HG03025 (cell line): ENCODE results near the gene STOM.
"Not testable (repeated sequence)": the region's sequence is repeated elsewhere in the genome, so short reads cannot be mapped to it uniquely, and the experiment has no call there.

Source experiments
- ATAC-seq: cut with Tn5 transposase; IDR thresholded peaks from one replicate; pipeline ENCODE4 v1.9.1; 2021; ENCODE audit warnings: mild to moderate bottlenecking, moderate library complexity; ENCODE audit not compliant: unreplicated experiment, low FRiP score

Gene STOM

DNA sequence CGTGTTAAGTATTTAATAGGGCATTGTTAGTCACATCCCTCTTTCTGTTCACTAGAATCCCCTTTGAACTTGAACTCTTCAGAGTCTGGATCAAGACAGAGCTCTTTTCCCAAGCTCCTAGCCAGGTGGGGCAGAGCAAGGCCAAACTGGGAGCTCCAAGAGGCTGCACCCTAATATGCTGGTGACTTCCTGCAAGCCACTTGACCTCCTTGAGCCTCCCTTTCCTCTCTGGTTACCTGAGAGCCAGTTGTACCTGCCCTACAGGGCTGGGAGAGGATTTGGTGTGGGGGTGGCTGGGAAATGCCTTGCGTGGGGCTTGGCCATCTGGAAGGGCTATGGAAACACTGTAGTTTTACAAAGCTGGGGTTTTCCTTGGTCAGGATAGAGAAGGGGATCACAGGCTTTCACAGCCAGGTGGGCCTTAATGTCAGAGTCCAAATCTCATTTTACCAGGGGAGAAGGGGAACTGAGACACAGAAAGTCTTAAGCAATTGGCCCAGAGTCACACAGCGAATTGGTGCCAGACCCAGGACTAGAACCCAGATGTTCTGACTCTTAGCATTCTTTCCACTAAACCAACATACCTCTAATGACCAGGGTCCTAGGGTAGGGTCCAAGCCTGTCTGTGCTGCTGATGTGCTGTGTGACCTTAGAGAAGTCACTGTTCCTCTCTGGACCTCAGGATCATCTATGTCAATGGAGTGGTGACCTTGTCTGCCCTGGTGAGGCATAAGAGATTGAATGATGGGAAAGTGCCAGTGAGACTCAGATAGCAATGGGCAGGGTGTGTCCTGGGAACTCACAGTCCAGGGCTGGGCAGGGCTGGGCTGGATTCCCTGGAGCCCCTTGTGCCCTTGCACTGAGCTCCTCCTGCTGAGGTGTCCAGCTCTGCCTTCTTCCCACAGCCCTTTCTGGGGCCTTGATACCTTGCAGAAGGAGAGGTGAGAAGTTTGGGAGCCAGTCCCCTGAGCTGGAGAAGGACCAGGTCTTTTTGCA lies 66.3 kb downstream of the STOM start:
- no peak for ATAC-seq

DNA sequence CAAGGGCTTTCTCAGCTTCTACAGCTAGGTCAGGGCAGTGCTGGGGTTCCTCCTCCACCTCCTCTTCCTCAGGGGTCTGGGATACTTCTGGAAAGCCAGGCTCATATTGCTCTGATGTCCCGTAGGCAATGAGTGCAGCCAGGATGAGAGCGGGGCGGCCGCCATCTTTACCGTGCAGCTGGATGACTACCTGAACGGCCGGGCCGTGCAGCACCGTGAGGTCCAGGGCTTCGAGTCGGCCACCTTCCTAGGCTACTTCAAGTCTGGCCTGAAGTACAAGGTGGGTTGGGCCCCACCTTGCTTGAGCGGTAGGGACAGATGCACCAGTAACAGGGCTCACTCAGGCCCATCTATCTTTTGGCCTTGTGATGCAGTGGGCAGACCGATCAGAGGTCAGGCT lies 67.3 kb downstream of the STOM start:
- no peak for ATAC-seq

DNA sequence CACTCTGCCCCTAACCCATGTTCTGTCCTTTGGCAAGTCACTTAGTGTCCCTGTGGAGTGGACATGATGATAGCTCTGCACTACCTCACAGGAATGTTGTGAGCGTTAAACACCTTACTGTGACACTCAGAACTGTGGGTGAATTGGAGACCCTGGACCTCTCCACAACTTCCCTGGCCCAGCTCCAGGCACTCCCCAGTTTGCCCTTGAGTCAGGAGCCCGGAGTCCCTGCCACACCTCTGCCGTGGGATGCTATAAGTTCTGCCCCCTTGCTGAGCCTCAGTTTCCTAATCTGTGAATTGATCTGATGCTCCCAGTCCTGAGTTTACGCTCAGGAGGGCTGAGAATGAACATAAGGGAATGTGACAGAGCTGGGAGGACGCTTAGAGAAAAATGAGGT lies 67.7 kb downstream of the STOM start:
- ATAC-seq: no peak

DNA sequence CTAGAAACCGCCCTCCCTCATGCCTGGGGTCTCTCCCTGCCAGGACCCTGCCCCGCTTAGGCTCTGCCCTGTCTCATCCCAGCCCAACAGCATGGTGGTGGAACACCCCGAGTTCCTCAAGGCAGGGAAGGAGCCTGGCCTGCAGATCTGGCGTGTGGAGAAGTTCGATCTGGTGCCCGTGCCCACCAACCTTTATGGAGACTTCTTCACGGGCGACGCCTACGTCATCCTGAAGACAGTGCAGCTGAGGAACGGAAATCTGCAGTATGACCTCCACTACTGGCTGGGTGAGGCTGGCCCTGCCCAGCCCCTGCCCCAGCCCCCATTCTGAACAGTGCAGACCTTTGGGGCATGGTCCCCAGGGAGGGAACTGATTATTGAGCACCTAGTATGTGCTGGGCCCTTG lies 68.2 kb downstream of the STOM start:
- ATAC-seq: no peak

DNA sequence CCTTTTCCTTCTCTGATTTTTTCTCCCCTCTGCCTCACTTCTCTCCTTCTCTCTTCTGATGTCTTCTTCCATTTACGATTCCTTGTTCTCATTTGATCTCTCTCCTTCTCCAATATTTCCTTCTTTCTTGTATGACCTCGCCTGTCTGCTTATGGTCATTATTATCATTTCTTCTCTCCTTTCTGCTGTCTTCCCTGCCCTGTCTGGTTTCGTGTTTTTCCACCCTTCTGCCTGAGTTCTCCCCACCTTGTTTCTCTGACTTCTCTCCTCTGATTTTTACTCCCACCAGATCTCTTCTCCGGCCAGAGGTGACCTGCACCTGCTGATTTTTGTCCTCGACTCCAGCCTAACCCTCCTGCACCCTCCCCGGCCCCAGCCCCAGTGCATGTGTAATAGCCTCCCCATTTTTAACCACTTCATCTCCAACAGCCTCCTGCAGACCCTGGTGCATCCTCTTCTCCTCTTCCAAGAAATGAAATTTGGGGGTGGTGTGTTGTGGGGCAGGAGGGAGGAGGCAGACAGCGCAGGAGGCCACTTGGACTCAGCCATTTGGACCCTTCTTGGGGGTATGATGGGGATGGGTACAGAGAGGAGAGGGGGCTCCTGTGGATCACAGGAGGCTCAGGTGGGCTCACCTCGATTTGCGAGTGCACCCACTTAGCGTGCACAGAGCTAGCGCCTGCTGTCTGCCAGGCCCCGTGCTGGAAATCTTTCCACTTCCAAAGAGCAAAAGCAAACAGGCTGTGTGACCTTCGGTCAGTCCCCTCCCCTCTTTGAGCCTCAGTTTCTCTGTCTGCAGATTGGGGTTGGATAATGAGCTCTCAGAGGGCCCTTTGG lies 69.5 kb downstream of the STOM start:
- ATAC-seq: no peak

DNA sequence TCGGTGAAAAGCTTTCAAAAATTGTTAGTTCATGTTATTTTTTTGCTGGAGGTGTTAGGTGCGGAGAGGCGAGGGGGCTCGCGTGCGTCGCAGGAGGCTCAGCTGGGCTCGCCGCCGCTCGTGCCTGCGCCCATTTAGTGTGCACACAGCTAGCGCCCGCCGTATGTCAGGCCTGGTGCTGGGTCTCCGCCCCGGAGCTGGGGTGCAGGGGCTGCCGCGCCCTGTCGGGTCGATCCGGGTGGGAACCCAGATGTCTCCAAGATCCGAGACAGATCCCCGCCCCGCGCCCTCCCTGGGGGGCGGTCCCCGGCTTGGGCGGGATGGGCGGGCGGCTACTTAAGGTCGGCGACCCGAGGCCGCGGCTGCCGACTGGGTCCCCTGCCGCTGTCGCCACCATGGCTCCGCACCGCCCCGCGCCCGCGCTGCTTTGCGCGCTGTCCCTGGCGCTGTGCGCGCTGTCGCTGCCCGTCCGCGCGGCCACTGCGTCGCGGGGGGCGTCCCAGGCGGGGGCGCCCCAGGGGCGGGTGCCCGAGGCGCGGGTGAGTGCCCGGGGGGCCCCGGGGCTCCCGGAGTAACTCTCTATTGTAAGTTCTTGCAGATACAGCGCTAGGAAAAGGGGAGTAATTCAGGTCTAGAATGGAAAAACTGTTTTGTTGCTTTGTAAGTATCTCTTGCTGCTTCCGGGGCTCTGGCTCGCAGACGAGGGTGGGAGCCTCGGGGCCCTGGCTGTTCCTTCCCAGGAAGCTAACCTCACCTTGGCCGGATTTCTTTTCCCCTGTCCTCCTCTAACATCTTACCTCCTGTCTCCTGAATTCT lies 70.4 kb downstream of the STOM start:
- no peak for ATAC-seq

DNA sequence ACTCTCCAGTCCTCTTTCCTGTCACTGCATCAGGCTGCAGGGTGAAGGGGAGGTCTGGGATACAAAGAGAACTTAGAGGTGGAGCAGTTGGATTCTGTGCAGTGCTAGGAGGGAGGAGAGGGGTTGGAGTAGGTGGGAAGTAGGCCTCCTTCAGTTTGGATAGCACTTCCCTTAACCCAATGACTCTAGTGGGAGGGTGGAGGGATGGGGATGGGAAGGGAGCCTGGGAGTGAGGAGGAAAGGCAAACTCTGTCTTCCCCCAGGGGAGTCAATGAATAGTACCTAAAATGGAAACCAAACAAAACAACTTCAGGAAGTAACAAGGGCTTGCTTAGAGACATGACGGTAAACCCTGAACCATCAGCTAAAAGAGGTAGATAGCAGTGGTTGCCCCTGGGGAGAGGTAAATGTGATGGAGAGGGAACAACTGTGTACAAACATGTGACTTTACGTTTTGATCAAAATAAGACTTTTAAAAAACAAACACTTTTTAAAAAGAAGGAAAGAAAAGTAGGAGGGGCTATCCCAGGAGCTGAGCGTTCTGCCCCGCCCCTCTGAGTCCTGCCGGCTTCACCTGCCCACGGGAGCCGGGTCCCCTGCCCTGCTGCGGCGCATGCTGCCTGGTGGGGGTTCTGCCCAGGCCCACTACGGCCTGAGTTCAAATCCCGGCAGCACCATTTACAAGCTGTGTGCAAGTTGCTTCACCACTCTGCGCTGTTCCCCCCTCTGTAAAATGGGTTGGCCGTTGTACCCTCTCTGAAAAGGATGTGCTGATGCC lies 71.2 kb downstream of the STOM start:
- no peak for ATAC-seq

DNA sequence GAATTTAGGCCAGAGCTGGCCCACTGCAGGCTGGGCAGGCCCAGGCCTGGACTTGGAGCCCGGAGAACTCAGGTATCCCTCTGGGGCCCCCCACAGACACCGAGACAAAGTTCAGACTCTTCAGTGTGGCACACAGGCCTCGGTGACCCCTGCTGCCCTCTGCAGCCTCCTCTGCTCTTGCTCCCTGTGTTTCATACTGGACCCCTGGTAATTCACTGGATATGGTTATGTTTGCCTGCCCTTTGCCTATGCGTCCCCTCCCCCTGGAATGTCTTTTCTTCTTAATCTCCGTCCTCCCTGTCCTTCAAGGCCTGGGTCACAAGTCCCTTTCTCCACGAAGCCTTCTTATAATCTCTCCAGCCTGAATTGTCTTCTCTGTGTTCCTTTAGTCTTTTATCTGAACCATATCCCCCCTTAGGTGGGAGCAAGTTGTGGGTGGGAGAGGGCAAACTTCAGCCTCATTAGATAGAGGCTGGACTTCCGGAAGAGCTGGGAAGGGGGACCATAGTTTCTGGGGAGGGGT lies 72.0 kb downstream of the STOM start:
- no peak for ATAC-seq

DNA sequence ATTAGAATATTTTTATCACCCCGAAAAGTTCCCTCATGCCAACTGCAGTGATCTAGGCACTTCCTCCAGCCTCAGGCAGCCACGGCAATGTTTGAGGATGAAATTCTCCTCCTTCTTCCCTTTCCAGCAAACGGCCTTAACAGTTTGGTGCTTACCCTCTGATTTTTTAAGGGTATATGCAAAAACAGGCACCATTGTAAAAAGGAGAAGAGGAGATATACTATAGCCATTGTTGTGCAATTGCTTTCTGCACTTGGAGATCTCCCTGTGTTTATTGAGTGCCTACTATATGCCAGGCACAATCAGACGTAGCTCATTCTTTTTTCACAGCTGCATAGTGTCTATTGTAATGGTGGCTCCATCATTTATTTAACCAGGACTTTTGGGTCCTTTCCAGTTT lies 72.7 kb downstream of the STOM start:
- ATAC-seq: no peak

DNA sequence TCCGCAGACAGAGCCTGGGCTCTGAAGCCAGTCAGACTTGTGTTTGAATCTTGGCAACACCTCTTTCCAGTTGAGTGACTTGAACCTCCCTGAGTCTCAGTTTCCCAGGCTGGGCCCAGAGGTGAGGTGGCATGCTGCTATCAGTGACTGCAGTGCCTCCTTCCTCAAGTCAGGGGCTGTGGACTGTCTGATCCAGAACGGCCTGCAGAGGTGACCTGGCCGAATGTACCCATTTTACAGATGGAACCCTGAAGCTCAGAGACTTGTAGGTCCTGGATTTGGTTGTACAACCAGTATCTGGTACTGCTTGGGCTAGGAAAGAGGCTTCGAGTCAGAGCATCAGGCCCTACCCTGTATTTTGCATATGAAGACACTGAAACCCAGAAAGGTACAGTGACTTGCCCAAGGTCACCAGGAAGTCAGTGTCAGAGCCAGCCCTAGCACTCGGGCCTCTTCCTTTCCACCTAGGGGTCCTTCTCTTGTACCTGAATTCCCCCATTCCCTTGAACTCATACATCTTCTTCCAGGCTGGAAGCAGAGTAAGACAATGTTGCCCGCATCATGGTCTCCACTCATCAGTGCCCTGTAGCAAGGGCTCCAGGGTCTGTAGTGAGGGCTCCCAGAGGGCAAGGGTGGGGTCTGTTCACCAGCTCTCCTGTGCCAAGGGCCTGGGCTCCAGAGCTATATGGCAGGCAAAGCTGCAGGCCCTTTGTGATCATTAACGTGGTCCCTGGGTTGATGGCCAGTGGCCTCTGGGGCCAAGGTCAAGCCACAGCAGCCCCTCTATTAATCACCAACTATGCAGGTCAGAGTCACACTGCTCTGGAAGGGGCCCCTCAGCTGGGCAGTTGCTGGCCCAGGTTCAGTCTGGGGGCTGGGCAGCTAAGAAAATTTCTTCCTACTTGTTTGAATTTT lies 73.6 kb downstream of the STOM start:
- ATAC-seq: no peak

DNA sequence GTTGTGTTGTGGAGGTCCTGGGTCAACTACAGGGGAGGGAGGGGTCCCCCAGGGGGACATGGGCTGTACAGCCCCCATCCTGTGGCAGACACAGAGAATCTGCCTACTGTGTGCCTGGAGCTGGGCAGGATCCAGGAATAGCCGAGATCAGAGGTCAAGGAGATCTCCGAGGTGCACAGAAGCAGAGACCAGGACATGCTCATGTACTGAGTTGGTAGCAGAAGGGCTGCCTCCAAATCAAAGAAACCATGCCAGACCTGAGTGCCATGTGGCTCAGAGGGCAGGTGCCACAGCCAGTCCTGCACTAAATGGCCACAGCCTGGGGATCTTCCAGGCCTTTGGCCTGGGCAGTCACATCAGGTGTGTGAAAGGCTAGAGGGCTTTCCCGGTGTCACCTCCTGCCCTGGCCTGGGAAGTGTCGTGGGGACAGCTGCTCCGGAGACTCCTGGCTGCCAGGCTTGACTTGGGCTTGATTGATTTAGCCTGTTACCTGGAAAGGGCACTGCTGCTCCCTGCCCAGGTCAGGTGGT lies 74.3 kb downstream of the STOM start:
- no peak for ATAC-seq

DNA sequence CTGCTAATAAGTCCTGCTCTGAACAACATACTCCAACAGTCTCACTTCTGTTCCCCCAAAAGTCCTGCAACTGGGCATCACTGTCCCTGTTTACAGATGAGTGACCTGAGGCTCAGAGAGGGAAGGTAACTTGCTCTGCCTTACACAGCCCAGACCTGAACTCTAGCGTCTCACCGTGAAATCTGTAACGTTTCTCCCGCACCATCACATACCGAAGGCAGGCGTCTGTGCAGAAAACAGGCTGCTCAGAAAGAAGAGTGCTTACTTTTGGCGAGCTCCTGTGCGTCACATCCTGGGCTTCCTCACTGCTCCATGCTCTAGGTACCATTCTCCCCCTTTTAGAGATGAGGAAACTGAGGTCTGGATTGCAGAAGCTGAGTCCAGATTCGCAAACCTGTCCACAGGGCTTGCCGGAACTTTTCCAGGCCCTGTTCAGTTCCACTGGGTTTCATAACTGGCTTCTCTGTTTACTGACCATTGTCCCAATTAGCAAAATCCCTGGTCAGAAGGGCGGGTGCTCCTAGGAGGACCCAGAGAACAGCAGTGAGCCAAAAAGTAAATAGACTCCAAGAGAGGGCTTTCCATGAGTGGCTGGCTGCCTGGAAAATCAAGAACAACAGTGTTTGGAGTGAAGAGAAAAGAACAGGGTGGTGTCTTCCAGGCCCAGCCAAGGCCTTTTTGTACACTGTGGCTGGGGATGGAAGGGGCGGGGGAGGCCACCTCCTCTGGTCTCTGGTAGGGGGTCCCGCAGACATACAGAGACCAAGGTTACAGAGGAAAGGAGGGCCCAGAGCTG lies 75.0 kb downstream of the STOM start:
- no peak for ATAC-seq

DNA sequence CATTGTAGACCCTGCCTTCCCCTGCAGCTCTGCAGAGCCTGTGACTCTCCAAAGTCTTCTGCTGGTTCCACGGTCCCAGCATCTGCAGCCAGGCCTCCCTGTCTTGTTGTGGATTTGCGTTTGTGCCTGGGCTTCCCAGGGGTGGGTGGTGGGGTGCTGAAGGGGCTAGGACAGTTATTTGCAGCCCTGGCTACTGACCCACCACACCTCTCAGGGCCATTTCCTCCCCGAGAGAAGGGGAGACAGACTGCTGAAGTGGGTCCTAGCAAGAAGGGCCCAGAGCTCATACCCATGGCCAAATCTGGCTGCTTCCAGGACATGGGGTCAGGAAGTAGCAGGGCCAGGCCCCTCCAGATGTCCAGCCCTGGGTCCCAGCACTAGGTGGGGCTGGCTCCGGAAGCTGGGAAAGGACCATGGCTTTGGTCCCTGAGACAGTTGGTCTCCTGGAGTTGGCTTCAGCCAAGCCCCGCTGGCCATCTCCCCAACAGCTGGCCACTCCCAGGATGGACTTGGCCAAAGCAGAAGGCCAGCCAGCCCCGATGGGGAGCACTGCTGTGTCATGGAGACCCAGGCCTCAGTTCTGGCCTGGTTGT lies 75.8 kb downstream of the STOM start:
- no peak for ATAC-seq

DNA sequence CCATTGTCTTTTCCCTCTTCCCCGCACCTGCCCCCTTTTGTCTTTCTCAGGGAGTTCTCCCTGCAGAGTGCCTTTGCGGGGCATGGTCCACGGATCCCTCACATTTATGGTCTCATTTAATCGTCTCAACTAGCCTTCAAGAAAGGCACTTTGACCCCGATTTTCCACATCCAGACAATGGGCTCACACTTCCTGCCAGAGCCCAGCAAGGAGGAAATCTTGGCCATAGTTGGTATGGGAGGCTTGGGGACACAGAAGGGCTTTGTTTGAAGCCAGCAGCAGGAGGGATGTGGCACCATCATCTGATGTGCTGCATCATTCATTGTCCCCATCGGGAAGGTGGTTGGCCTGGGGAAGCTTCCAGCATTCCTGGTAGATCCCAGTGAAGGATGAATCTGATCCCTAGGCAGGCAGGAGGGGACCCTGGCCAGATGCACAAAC lies 77.2 kb downstream of the STOM start:
- no peak for ATAC-seq

DNA sequence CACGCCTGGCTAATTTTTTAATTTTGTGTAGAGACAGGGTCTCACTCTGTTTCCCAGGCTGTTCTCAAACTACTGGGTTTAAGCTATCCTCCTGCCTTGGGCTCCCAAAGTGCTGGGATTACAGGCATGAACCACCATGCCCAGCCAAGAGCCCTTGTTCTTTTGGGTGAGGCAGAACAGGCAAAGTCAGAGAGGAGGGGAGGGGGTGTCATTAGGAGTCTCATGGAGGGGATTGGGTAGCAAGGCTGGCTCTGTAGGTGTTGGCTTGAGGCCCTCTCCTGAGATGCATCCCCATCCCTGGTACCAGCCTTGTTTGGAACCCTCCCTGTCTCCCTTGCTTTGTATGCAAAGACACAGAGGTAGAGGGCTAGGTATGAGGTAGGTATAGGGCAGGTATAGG lies 78.0 kb downstream of the STOM start:
- no peak for ATAC-seq

DNA sequence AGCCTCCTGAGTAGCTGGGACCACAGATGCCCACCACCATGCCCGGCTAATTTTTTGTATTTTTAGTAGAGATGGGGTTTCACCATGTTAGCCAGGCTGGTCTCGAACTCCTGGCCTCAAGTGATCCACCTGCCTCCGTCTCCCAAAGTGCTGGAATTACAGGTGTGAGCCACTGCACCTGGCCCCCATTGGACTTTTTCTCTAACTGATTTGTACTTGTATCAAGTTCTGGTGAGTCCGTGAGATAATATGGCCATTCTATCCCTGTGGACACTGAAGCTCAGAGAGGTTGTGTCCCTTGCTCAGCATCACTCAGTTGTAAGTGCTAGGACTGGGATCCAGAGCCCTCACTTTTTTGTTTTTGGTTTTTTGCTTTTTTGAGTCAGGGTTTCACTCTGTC lies 78.5 kb downstream of the STOM start:
- ATAC-seq: not testable (repeated sequence)

DNA sequence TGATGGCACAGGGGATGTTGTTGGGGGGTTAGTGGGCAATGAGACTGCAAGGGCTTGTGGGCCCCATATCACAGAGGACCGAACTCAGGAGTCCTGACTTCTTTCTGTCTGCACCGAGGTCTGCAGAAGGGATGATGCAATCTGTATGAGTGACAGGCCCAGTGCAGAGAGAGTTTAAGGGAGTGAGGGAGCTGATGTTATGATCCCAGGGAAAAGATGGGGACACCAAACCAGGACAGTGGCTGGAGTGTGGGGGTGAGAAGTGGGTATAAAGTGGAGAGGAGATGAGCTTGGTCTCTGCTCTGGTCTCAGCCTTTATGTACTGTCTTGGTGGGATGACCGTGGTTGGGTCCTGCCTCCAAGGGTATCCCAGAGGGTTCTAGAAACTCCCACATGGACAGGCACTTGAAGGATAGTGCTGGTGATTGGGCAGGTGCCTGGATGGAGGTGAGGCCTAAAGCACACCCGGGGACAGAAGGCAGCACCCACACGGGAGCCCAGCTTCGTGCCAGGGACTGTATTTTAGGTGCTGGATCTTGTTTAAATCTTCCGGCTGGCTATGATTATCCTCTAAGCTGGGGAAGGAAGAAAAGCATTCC lies 80.2 kb downstream of the STOM start:
- ATAC-seq: no peak
